Panc1 (cell line): Measurements from ENCODE around the gene MPPED2. TPM values are rescaled to one million over a fixed set of nuclear protein-coding genes. Genes with fewer than 3 reads are reported as not detected.

ENCODE experiments used
- ATAC-seq: fragments of 200-7000 bp; cut with Tn5 transposase; 2 replicates; pipeline ENCODE4 v1.9.1; 2020; ENCODE audit warnings: mild to moderate bottlenecking, moderate library complexity
- BruUV-seq: library from RNA; stranded (reverse); fragments of 400-500 nt; replicated peaks from 2 replicates; lab custom pipeline; 2021; lab: Mats Ljungman, UMichigan
- CTCF ChIA-PET: fragments of 300-600 bp; sonication (Branson Sonifier 250); formaldehyde crosslinking; loops from one replicate; lab custom pipeline; 2022; ENCODE audit warnings: antibody characterized with exemption; lab: Charles Lee
- POLR2A ChIA-PET: fragments of 300-600 bp; sonication (Branson Sonifier 250); formaldehyde crosslinking; loops from one replicate; lab custom pipeline; 2022; ENCODE audit warnings: antibody characterized with exemption; lab: Charles Lee
- DNase-seq: peaks from one replicate; pipeline ENCODE4 v3.0.0-alpha.2; 2010; ENCODE audit warnings: low read depth, low spot score
- H3K27ac ChIP-seq: 2 replicates; pipeline ENCODE4 v1.5.1; 2011; ENCODE audit warnings: mild to moderate bottlenecking, low read length, inconsistent platforms
- H3K27me3 ChIP-seq: fragments of 200-500 bp; sonication (Bioruptor generic); 2 replicates; pipeline ENCODE4 v1.6.0; 2014; ENCODE audit warnings: low read length, inconsistent platforms; ENCODE audit not compliant: control insufficient read depth, insufficient read depth
- H3K36me3 ChIP-seq: fragments of 200-500 bp; sonication (Bioruptor generic); 2 replicates; pipeline ENCODE4 v1.5.1; 2014; ENCODE audit warnings: inconsistent platforms, mild to moderate bottlenecking, low read length, moderate library complexity; ENCODE audit not compliant: control insufficient read depth, insufficient read depth
- H3K4me1 ChIP-seq: 2 replicates; pipeline ENCODE4 v1.5.1; 2011; ENCODE audit warnings: inconsistent platforms, mild to moderate bottlenecking, low read length, moderate library complexity; ENCODE audit not compliant: control insufficient read depth, insufficient read depth
- H3K4me3 ChIP-seq, 2 experiments: 2 replicates each; pipeline ENCODE4 v1.5.1; 2011 to 2012; ENCODE audit warnings: low read depth in 2 of 2, low read length in 2 of 2, mild to moderate bottlenecking in 2 of 2, inconsistent platforms in 1 of 2, moderate library complexity in 1 of 2
- H3K9me3 ChIP-seq: fragments of 200-500 bp; sonication (Bioruptor generic); 2 replicates; pipeline ENCODE4 v1.5.1; 2014; ENCODE audit warnings: low read depth, mild to moderate bottlenecking, inconsistent platforms, low read length, moderate library complexity; ENCODE audit not compliant: control insufficient read depth, insufficient read depth
- POLR2AphosphoS5 ChIP-seq: IDR thresholded peaks from 2 replicates; pipeline ENCODE4 v1.6.1; 2012; ENCODE audit warnings: mild to moderate bottlenecking, low read depth, low read length, moderate library complexity
- SIN3A ChIP-seq: IDR thresholded peaks from 2 replicates; pipeline ENCODE4 v1.6.1; 2012; ENCODE audit warnings: low read depth, mild to moderate bottlenecking, low read length, moderate library complexity, borderline replicate concordance; ENCODE audit not compliant: insufficient read depth
- TCF7L2 ChIP-seq: IDR thresholded peaks from 2 replicates; pipeline ENCODE4 v1.6.1; 2011; ENCODE audit warnings: mild to moderate bottlenecking, low read depth, low read length, inconsistent platforms
- in situ Hi-C: cut with HindIII; loops from 2 replicates; pipeline ENCODE4 v1.10.0; 2016; ENCODE audit warnings: low sequenced_read_pairs, low pct_unique_long_range_greater_than_20kb
- intact Hi-C: fragments of 100-400 bp; cut with micrococcal nuclease; formaldehyde crosslinking; loops from one replicate; pipeline ENCODE4 v1.10.0; 2022; ENCODE audit not compliant: unreplicated experiment
- total RNA-seq: library from RNA; stranded (reverse); gene quantifications from one replicate; pipeline ENCODE4 v1.2.1, GENCODE V29; 2021; ENCODE audit not compliant: unreplicated experiment
- TF ChIP-seq, protein P1 (sequence below): fragments of 450-650 bp; IDR thresholded peaks from 2 replicates; pipeline ENCODE4 v1.5.1; 2017; ENCODE audit warnings: mild to moderate bottlenecking
- TF ChIP-seq, protein P2 (sequence below), 2 experiments: IDR thresholded peaks; 2 replicates each; pipeline ENCODE4 v1.6.1; 2011 to 2012; ENCODE audit warnings: low read depth in 2 of 2, control low read depth in 1 of 2, low read length in 1 of 2, mild to moderate bottlenecking in 1 of 2, moderate library complexity in 1 of 2; ENCODE audit not compliant: insufficient read depth in 1 of 2

The MPPED2 gene
- total RNA-seq, 1 experiment from 2014 or later: not detected

DNA sequence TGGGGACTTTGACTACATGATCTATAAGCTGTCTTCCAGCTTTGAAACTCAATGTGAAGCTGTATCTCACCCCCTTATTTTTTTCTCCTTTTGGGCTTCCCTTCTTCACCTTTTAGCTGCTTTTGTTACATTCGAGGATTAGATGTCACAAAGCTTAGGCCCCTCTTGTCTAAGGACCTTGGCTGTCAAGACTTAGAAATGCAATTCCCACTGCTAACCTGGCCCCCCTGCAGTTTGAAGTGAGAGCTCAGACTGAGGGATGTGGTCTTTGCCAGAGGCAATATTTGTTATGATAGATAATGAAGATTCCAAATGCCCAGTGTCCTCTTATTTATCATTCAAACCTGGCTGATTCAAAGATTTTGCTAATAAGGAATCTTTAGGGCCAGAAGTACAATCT is 135.0 kb downstream of the MPPED2 start:
- POLR2A ChIA-PET: interaction anchor here (0.6 kb wide), 1 partner anchor 349 kb away, joined by 7 read pairs; no protein-coding TSS in a partner anchor

DNA sequence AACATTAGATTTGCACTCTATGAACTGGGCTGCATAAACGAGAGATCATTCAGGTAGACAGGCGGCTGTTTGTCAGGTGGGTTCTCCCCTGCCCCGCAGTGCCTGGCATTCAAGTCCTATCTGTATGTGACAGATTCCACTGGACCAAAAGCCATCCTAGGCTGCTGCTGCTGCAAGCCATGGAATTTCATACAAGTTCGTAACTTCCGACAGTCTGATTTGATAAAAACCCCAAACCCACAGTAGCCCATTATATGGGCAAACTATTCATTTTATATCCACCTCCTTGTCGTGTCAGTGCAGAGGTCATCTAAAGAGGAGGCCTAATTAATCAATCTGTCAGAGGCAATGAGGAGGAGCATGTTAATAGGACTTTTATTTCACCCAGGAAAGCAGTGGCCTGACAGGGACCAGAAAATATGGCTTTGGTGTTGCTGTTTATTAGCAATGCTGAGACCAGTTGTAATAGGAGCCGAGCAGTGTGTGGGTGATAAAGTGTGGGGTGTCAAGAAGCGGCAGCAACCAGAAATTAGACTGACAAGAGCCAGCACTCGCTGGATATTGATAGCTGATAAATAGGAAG is 139.0 kb downstream of the MPPED2 start:
- ChIA-PET POLR2A (no interaction called here), CTCF (no interaction called here)
- H3K4me1 ChIP-seq: no peaks in the 10 kb centered on the region
- no peaks in the 10 kb centered on the region for H3K9me3 ChIP-seq
- intact Hi-C loops: no loop called here
- DNase-seq (no peak), ATAC-seq (no peak)
- H3K27me3 ChIP-seq: no peaks in the 10 kb centered on the region
- in situ Hi-C loops: no loop called here
- H3K27ac ChIP-seq: no peak overlapping the region
- H3K36me3 ChIP-seq: no peaks in the 10 kb centered on the region
- no TSS peak for BruUV-seq
- H3K4me3 ChIP-seq: no peak overlapping the region
- TF ChIP-seq POLR2AphosphoS5 (no peak), SIN3A (no peak), TCF7L2 (no peak)
- TF ChIP-seq, protein P1, sequence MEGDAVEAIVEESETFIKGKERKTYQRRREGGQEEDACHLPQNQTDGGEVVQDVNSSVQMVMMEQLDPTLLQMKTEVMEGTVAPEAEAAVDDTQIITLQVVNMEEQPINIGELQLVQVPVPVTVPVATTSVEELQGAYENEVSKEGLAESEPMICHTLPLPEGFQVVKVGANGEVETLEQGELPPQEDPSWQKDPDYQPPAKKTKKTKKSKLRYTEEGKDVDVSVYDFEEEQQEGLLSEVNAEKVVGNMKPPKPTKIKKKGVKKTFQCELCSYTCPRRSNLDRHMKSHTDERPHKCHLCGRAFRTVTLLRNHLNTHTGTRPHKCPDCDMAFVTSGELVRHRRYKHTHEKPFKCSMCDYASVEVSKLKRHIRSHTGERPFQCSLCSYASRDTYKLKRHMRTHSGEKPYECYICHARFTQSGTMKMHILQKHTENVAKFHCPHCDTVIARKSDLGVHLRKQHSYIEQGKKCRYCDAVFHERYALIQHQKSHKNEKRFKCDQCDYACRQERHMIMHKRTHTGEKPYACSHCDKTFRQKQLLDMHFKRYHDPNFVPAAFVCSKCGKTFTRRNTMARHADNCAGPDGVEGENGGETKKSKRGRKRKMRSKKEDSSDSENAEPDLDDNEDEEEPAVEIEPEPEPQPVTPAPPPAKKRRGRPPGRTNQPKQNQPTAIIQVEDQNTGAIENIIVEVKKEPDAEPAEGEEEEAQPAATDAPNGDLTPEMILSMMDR: no peak
- TF ChIP-seq, protein P2, sequence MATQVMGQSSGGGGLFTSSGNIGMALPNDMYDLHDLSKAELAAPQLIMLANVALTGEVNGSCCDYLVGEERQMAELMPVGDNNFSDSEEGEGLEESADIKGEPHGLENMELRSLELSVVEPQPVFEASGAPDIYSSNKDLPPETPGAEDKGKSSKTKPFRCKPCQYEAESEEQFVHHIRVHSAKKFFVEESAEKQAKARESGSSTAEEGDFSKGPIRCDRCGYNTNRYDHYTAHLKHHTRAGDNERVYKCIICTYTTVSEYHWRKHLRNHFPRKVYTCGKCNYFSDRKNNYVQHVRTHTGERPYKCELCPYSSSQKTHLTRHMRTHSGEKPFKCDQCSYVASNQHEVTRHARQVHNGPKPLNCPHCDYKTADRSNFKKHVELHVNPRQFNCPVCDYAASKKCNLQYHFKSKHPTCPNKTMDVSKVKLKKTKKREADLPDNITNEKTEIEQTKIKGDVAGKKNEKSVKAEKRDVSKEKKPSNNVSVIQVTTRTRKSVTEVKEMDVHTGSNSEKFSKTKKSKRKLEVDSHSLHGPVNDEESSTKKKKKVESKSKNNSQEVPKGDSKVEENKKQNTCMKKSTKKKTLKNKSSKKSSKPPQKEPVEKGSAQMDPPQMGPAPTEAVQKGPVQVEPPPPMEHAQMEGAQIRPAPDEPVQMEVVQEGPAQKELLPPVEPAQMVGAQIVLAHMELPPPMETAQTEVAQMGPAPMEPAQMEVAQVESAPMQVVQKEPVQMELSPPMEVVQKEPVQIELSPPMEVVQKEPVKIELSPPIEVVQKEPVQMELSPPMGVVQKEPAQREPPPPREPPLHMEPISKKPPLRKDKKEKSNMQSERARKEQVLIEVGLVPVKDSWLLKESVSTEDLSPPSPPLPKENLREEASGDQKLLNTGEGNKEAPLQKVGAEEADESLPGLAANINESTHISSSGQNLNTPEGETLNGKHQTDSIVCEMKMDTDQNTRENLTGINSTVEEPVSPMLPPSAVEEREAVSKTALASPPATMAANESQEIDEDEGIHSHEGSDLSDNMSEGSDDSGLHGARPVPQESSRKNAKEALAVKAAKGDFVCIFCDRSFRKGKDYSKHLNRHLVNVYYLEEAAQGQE (IDR thresholded peaks at IDR 0.05; ENCODE audit: insufficient read depth in 1 of 2, low read depth in 2 of 2, low read length in 1 of 2): no peak

More for the DNA sequence above, 135.0 kb downstream of the MPPED2 start:
- in situ Hi-C loops: no loop called here
- DNase-seq (no peak), ATAC-seq (no peak)
- H3K27me3 ChIP-seq: no peaks in the 10 kb centered on the region
- no peaks in the 10 kb centered on the region for H3K36me3 ChIP-seq
- TF ChIP-seq POLR2AphosphoS5 (no peak), TCF7L2 (no peak), SIN3A (no peak)
- TF ChIP-seq, protein P1: no peak
- TF ChIP-seq, protein P2 (IDR thresholded peaks at IDR 0.05; ENCODE audit: insufficient read depth in 1 of 2, low read depth in 2 of 2, low read length in 1 of 2): no peak
- H3K4me1 ChIP-seq: no peaks in the 10 kb centered on the region
- CTCF ChIA-PET: no interaction called here
- no peak overlapping the region for H3K27ac ChIP-seq
- intact Hi-C loops: no loop called here
- no peaks in the 10 kb centered on the region for H3K9me3 ChIP-seq
- no peak overlapping the region for H3K4me3 ChIP-seq
- no TSS peak for BruUV-seq
